Activated CD8-positive, alpha-beta memory T cell treated with anti-CD3 and anti-CD28 coated beads, Interleukin-2, amount 10 ng/mL, durations not matched to agents 7 days and 5 days (primary cell): ENCODE results near the gene PIAS1. TPM values are rescaled to one million over a fixed set of nuclear protein-coding genes. Genes with fewer than 3 reads are reported as not detected.
A peak's percentile ranks its signal among the peaks of the same experiment; 100 is the strongest.
"Not testable (repeated sequence)": the region's sequence is repeated elsewhere in the genome, so short reads cannot be mapped to it uniquely, and the experiment has no call there.

ENCODE experiments used
- ATAC-seq: fragments of 150-1000 bp; cut with Tn5 transposase; one replicate; pipeline ENCODE4 v1.10.0; 2021; ENCODE audit warnings: moderate library complexity
- CTCF ChIA-PET: fragments of 350-600 bp; sonication (Branson Sonifier 250); formaldehyde crosslinking; loops from one replicate; lab custom pipeline; 2021; ENCODE audit warnings: antibody characterized with exemption; lab: Charles Lee
- DNase-seq: peaks from one replicate; pipeline ENCODE4 v3.0.0-alpha.2; 2020
- H3K27ac Mint-ChIP-seq: one replicate; pipeline ENCODE4 v1.8.0; 2021; ENCODE audit warnings: mild to moderate bottlenecking, mixed read lengths
- H3K27me3 Mint-ChIP-seq: one replicate; pipeline ENCODE4 v1.8.0; 2021; ENCODE audit warnings: mixed read lengths
- H3K36me3 Mint-ChIP-seq: one replicate; pipeline ENCODE4 v1.8.0; 2021; ENCODE audit warnings: mild to moderate bottlenecking, mixed read lengths
- H3K4me1 Mint-ChIP-seq: one replicate; pipeline ENCODE4 v1.8.0; 2021; ENCODE audit warnings: mixed read lengths
- H3K4me3 Mint-ChIP-seq: one replicate; pipeline ENCODE4 v1.8.0; 2021; ENCODE audit warnings: mild to moderate bottlenecking, moderate library complexity, mixed read lengths
- H3K9me3 Mint-ChIP-seq: one replicate; pipeline ENCODE4 v1.8.0; 2022; ENCODE audit warnings: low read depth, mixed read lengths
- total RNA-seq, 2 experiments: library from RNA; stranded (reverse); gene quantifications; one replicate each; pipeline ENCODE4 v1.2.3, GENCODE V29; 2021

The PIAS1 gene
- total RNA-seq, 2 experiments from 2014 or later = 39.4 to 52.4 TPM

DNA sequence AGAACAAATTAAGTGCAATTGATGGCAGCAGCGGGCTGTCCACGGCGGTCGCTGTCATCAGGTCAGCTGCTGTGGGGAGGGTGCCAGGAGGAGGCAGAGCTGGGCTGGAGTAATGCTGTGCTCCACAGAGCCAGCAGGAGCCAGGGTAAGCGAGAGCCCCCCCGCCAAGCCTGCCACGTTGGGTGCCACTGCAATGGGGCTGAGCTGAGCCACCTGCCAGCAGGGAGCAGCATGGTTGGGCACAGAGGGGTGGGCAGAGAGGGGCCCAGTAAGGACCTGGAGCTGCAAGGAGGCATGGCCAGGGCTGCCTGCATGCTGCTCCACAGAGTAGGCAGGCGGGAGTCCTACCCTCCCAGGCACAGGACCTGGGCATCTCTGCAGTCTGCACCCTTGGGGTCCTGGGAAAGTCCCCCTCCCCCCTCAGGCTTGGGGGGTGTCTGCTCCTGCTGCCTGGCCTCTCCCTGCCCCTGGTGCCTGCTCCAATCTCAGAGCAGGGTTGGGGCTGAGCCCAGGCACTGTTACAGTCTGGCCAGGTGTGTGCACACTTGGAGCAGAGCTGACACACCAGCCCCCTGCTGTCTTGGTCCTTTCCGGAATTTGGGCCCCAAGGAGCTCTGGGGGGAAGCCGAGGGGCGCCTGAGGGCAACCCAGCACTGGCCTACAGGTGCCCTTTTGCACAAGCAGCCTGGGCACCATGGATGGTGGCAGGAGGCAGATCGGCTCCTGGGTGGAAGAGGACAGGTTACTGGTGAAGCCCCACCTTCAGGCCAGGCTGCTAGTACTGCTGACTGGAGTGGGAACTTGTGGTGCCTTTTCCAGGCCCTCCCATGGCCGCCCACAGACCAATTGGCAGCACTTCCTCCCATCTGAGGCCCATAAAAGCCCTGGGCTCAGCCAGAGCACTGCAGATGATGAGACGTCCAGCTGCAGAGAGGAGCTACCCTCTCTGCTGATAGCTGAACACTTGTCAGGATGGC, 8.5 kb upstream of the PIAS1 start:
- DNase-seq = no peak
- H3K27me3 Mint-ChIP-seq = peaks cover 20% of the 10 kb centered on the region

DNA sequence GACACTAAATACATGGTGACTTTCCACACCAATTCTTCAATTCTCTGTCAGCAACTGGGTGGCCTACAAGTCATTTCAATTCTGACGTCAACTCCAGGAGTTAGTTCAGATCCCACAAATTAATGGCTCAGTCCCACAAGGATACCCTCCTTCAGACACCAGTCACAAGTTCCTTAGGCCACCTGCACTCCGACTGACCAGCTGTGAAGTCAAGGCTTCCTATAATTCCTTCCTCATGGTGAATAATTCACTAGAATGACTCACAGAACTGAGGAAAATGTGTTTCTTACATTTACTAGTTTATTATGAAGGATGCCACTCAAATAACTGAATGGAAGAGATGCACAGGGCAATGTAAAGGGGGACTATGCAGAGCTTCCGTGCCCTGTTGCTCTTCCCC, 6.3 kb upstream of the PIAS1 start:
- Mint-ChIP-seq H3K9me3 (peaks cover 6% of the 10 kb centered on the region), H3K4me3 (no peak overlapping the region), H3K36me3 (peaks cover 6% of the 10 kb centered on the region), H3K27me3 (peaks cover 19% of the 10 kb centered on the region), H3K27ac (no peak overlapping the region), H3K4me1 (peaks cover 5% of the 10 kb centered on the region)
- DNase-seq (no peak), ATAC-seq (no peak)
- CTCF ChIA-PET = interaction anchor here (0.6 to 1.2 kb wide), 3 partner anchors 155 to 366 kb away, joined by 3 to 4 read pairs (median 3); no protein-coding TSS in a partner anchor

More for the DNA sequence above, 8.5 kb upstream of the PIAS1 start:
- no peak overlapping the region for H3K27ac Mint-ChIP-seq
- CTCF ChIA-PET = no interaction called here
- H3K9me3 Mint-ChIP-seq = peaks cover 2% of the 10 kb centered on the region
- no peak for ATAC-seq
- no peak overlapping the region for H3K4me3 Mint-ChIP-seq
- H3K4me1 Mint-ChIP-seq = no peaks in the 10 kb centered on the region
- peaks cover 2% of the 10 kb centered on the region for H3K36me3 Mint-ChIP-seq

DNA sequence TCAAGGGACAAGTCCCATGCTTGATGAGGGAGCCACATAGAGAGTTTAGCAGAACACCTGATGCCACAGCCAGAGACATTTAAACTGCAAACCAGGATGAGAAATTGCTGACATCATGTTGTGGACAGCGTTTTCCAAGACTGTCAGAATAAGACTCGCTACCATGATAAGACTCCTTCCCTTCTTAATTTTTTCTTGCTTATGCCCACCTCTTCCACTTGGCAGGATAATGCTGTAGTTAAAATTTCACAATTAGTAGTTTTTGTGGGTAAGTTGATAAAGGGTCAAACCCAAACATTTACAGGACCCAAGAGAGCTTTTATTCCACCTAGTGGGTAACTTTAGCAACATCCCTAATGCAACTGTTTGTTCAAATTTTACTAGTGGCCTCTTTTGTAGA, 3.0 kb upstream of the PIAS1 start:
- peaks cover 21% of the 10 kb centered on the region for H3K27me3 Mint-ChIP-seq
- no peak overlapping the region for H3K4me3 Mint-ChIP-seq

DNA sequence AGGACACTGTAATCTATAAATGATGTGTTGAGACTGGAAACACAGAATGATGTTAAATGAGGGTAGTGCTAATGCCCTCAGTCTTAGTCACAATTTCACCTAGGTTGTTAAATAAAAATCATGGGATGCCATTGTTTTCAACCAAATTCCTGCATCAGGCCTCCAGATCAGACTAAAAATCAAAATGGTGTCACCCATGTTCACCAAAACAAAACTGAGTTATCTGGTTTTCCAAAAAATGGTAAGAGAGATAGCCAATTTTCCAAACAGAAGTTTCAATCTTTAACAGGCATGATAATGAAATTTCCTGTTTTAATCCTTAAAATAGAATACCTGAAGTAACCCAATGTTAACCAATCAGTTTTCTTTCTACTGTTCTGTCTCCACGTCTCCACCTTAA, 2.2 kb upstream of the PIAS1 start:
- Mint-ChIP-seq H3K4me3 (no peak overlapping the region), H3K9me3 (peaks cover 9% of the 10 kb centered on the region), H3K36me3 (peaks cover 14% of the 10 kb centered on the region), H3K4me1 (peaks cover 28% of the 10 kb centered on the region), H3K27ac (no peak overlapping the region), H3K27me3 (peaks cover 21% of the 10 kb centered on the region)
- ATAC-seq = no peak
- DNase-seq = no peak
- CTCF ChIA-PET = no interaction called here

More for the DNA sequence above, 3.0 kb upstream of the PIAS1 start:
- ATAC-seq (no peak), DNase-seq (no peak)
- H3K4me1 Mint-ChIP-seq = peaks cover 20% of the 10 kb centered on the region
- CTCF ChIA-PET = interaction anchor here (1.2 kb wide), 1 partner anchor 187 kb away, joined by 3 read pairs; no protein-coding TSS in a partner anchor
- peaks cover 9% of the 10 kb centered on the region for H3K9me3 Mint-ChIP-seq
- H3K36me3 Mint-ChIP-seq = peaks cover 11% of the 10 kb centered on the region
- no peak overlapping the region for H3K27ac Mint-ChIP-seq

DNA sequence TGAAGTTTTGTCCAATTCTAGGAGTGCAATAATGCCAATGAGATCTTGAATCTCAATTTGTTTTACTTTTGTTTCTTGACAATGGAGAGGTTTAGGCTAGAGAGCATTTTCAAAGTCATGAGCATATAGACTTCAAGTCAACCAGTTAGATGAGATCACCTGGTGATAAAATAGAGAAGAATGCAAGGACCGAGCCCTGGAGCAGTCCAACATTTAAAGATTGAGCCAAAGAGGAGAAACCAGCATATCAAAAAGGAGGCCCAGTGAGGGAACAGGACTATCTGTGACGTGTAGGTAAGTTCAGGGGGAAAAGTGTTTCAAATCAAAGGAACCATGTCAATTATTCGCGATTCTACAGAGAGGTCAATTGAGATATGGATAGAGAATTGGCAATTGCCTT, 1.7 kb upstream of the PIAS1 start:
- H3K4me1 Mint-ChIP-seq = peaks cover 31% of the 10 kb centered on the region
- CTCF ChIA-PET = no interaction called here
- peaks cover 21% of the 10 kb centered on the region for H3K27me3 Mint-ChIP-seq
- ATAC-seq (no peak), DNase-seq (no peak)
- peaks cover 19% of the 10 kb centered on the region for H3K36me3 Mint-ChIP-seq
- no peak overlapping the region for H3K27ac Mint-ChIP-seq
- H3K9me3 Mint-ChIP-seq = peaks cover 9% of the 10 kb centered on the region
- H3K4me3 Mint-ChIP-seq = no peak overlapping the region

DNA sequence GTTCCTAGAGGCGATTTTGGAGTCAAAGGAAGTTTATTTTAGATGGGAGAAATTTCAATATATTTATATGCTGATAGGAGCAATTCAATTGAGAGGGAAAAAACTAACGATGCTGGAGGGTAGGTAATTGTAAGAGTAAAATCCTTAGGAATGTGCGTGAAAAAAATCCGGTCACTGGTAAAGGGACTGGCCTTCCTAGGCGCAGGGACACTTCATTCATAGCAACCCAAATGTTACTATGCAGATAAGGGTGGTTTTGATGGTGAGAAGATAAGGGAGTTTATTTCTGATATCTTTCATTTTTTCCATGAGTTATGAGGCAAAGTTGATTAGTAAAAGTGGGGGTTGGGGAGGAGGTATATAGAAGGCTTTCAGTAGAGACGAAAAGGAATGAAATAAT, 1.1 kb upstream of the PIAS1 start:
- H3K27ac Mint-ChIP-seq = peak overlapping the region; percentile 44
- ATAC-seq (no peak), DNase-seq (no peak)
- peaks cover 21% of the 10 kb centered on the region for H3K36me3 Mint-ChIP-seq
- H3K27me3 Mint-ChIP-seq = peaks cover 17% of the 10 kb centered on the region
- H3K4me3 Mint-ChIP-seq = peak overlapping the region; percentile 86
- H3K9me3 Mint-ChIP-seq = peaks cover 9% of the 10 kb centered on the region
- CTCF ChIA-PET = no interaction called here
- H3K4me1 Mint-ChIP-seq = peaks cover 35% of the 10 kb centered on the region

DNA sequence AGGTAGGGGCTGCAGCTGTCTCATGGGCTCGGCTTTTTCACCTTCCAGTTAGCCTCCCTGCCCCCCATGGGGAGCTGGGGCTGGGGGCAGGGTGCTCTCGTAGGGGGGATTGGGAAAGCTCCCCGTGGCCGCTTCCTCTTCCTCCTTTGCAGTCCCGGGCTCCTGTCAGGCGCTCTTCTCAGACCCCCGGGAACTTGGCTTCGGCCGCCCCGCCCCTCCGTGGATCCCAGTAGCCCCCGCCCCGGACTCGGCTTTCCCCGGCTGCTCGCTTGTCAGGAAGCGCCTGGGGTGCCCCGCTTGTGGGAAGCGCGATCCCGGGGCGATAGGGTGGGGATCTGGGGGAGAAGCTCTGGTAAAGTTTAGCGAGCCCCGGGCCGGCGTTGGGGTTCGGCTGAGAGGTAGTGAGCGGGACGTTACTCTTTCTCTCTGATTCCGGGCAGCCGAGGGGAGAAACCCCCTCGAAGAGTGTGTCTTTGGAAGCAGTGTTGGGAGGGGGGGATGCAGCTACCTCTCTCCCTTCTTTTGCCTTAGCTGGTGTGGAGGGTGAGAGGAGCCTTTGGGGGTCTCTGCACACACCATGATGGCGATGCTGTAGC, 611 bp downstream of the PIAS1 start:
- peaks cover 11% of the 10 kb centered on the region for H3K27me3 Mint-ChIP-seq
- peak; percentile 58 for DNase-seq
- peaks cover 21% of the 10 kb centered on the region for H3K36me3 Mint-ChIP-seq
- peak overlapping the region; percentile 86 for H3K27ac Mint-ChIP-seq
- peak overlapping the region; percentile 86 for H3K4me3 Mint-ChIP-seq
- peak; percentile 20 for ATAC-seq
- CTCF ChIA-PET = interaction anchor here (0.7 to 2.1 kb wide), 4 partner anchors 28 to 198 kb away, joined by 3 to 8 read pairs (median 3); no protein-coding TSS in a partner anchor
- peaks cover 7% of the 10 kb centered on the region for H3K9me3 Mint-ChIP-seq
- H3K4me1 Mint-ChIP-seq = peaks cover 38% of the 10 kb centered on the region

DNA sequence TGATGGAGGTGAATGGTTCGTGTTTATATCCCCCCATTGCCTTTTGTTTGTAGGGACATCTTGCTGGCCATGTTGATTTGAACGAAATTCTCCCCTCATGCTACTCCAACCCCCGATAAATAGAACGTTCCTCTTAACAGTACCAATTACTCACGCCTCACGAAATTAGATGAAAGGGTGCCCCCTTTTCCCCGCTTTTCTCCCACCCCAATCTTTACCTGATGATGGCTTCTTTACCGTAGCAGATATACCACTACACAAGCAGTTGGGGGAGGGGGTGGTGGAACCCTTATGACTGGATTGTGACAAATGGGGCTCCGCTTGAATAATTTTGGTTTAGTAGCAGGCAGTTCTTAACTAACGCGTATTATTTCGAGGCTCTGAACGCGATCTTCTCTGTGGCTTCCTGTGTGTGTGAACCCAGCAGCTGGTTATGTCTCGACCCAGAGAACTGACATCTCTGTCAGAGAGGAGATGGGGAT, 1.1 kb downstream of the PIAS1 start:
- CTCF ChIA-PET = interaction anchor here (1.6 to 2.1 kb wide), 2 partner anchors 101 to 192 kb away, joined by 3 to 8 read pairs; no protein-coding TSS in a partner anchor
- Mint-ChIP-seq H3K4me3 (peak overlapping the region; percentile 86), H3K36me3 (peaks cover 22% of the 10 kb centered on the region), H3K27ac (peak overlapping the region; percentile 86), H3K9me3 (peaks cover 7% of the 10 kb centered on the region), H3K27me3 (peaks cover 11% of the 10 kb centered on the region), H3K4me1 (peaks cover 38% of the 10 kb centered on the region)
- DNase-seq (peak; percentile 81), ATAC-seq (peak; percentile 24)

DNA sequence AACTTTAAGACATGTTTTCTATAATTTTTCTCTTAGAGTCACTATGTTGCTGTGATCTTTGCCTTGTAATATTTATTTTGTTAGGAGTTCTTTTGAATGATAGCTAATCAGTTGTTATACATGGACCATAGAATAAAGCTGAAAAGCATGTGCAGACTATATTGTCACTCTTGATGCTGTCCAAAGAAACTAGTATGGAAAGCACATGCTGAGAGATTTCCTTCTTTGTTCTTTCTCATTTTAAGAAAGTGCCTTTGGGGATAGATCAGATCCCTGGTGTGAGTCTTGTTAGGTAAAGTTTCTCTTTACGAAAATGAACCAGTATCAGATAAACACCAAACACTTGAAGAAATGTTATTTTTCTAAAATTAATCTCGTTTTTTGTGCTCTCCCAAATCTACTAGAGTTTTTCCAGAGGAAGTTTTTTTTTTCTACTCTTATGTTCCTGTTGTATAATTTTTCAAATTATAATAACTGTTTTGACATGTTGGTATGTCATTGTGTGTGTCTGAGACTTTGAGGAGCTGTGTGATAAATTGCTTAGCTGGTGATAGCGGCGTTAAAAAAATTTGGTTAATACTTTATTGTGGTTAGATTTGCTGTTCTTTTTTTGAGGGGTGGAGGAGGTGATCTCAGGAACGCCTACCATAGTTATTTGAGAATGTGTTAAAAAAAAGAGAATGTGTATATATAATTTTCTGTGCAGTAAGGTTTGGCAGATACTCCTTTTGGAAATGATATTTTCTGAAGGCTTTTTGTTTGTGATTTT, 2.2 kb downstream of the PIAS1 start:
- no peak for ATAC-seq
- Mint-ChIP-seq H3K9me3 (peaks cover 7% of the 10 kb centered on the region), H3K4me3 (peak overlapping the region; percentile 86), H3K4me1 (peaks cover 40% of the 10 kb centered on the region), H3K27ac (no peak overlapping the region), H3K27me3 (peaks cover 6% of the 10 kb centered on the region), H3K36me3 (peaks cover 24% of the 10 kb centered on the region)
- no peak for DNase-seq
- CTCF ChIA-PET = interaction anchor here (2.1 kb wide), 1 partner anchor 193 kb away, joined by 8 read pairs; no protein-coding TSS in a partner anchor

DNA sequence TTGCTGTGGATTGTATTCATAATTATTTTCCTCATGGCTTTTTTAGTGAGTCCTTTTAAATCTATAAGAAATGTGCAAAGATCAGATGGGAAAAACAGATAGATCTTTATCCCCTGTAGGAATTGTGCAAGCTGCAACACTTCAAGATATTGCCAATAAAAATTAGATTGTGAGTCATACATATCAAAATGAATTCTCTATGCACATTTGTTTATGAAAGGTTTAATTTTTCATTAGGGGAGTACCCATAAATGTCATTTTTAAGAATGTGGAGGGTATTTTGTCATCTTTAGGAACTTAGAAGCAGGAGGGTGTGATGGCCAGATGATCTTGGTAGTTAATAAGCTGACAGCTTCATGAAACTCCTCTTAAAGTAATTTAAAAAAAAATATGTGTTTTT, 2.9 kb downstream of the PIAS1 start:
- no peak for ATAC-seq
- H3K4me1 Mint-ChIP-seq = peaks cover 46% of the 10 kb centered on the region
- no peak overlapping the region for H3K27ac Mint-ChIP-seq
- H3K9me3 Mint-ChIP-seq = peaks cover 7% of the 10 kb centered on the region
- H3K4me3 Mint-ChIP-seq = no peak overlapping the region
- CTCF ChIA-PET = no interaction called here
- peaks cover 5% of the 10 kb centered on the region for H3K27me3 Mint-ChIP-seq
- no peak for DNase-seq
- peaks cover 29% of the 10 kb centered on the region for H3K36me3 Mint-ChIP-seq

DNA sequence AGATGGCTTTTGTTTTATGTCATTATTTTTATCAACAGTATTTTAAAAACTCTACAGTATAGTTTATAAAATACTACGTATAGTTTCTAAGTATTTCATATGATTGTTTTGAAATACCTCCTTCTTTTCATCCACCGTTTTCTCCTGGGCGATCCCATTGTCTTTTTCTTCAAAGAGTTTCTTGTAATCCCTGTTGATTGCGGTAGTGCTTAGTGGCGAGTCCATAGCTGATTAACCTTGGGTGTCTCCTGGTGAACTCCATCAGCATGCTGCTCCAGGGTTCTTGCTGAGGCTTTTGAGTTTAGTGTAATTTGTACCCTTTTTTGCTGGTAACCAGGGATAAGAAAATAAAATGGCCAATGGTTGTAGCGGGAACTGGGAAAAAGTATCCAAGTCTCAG, 3.6 kb downstream of the PIAS1 start:
- Mint-ChIP-seq H3K27ac (no peak overlapping the region), H3K27me3 (peaks cover 3% of the 10 kb centered on the region), H3K4me1 (peaks cover 47% of the 10 kb centered on the region), H3K9me3 (peaks cover 4% of the 10 kb centered on the region), H3K36me3 (peaks cover 25% of the 10 kb centered on the region), H3K4me3 (no peak overlapping the region)
- DNase-seq (no peak), ATAC-seq (no peak)
- CTCF ChIA-PET = no interaction called here

DNA sequence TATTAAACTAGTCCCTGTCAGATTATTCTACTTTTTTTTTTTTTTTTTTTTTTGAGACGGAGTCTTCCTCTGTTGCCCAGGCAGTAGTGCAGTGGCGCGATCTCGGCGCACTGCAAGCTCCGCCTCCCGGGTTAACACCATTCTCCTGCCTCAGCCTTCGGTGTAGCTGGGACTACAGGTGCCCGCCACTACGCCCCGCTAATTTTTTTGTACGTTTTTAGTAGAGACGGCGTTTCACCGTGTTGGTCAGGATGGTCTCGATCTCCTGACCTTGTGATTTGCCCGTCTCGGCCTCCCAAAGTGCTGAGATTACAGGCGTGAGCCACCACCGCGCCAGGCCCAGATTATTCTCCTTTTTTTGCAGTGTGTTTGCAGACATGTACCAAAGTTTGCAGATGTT, 4.9 kb downstream of the PIAS1 start:
- Mint-ChIP-seq H3K36me3 (peaks cover 23% of the 10 kb centered on the region), H3K4me1 (peaks cover 37% of the 10 kb centered on the region)
- H3K4me3 Mint-ChIP-seq, CTCF ChIA-PET, H3K27ac Mint-ChIP-seq, DNase-seq, ATAC-seq, H3K27me3 Mint-ChIP-seq, H3K9me3 Mint-ChIP-seq: not testable (repeated sequence)

DNA sequence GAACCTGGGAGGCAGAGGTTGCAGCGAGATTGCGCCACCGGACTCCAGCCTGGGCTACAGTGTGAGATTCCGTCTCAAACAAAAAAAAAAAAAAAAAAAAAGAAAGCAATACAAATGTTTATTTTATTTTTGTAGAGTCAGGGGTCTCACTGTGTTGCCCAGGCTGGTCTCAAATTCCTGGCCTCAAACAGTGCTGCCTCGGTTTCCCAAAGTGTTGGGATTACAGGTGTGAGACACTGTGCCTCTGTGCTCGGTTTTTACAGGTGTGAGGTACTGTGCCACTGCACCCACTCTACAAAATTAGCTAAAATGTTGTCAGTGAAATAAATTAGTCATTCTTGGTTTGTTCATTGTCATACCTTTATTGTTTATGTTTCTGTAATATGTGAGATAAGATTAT, 5.5 kb downstream of the PIAS1 start:
- no peak overlapping the region for H3K4me3 Mint-ChIP-seq

More for the DNA sequence above, 5.5 kb downstream of the PIAS1 start:
- no peak overlapping the region for H3K27ac Mint-ChIP-seq
- DNase-seq (no peak), ATAC-seq (no peak)
- H3K27me3 Mint-ChIP-seq = no peaks in the 10 kb centered on the region
- peaks cover 23% of the 10 kb centered on the region for H3K36me3 Mint-ChIP-seq
- CTCF ChIA-PET = no interaction called here
- peaks cover 37% of the 10 kb centered on the region for H3K4me1 Mint-ChIP-seq
- no peaks in the 10 kb centered on the region for H3K9me3 Mint-ChIP-seq
